ENCODE data around the gene SLC6A7.
A peak's percentile ranks its signal among the peaks of the same experiment; 100 is the strongest.

SLC6A7 gene

GRCh38 chr5:150189728-150190502 is at the start of gene SLC6A7:
SLC6A7 (plus strand) TSS chr5:150190062; CDS start chr5:150190328, 266 bp downstream.
- no peaks in the 10 kb centered on the region for H3K4me1 Mint-ChIP-seq
- DNase-seq, result no peak

DNA sequence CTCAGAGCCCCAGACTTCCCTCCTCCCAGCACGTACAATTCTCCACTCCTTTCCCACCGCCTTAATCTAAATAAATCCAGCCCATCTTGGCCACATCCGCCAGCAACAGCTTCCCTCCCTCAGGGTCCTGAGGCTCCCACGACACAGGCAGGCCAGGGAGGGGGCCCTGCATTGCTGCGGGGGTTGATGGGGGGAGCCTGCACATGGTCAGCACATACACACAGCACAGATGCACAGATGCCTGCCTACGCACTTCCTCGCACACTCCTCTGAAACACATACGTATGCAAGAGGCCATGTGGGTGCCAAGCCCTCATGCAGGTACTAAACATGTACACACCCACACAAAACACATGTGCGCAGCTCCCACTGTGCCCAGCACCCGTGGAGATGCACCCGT is 49.0 kb upstream of the SLC6A7 start:
- peaks cover 3% of the 10 kb centered on the region for H3K4me1 Mint-ChIP-seq
- CTCF ChIA-PET, result no interaction called here
- DNase-seq, result no peak
- no peak overlapping the region for H3K4me3 Mint-ChIP-seq
- H3K27ac Mint-ChIP-seq, result no peak overlapping the region
- H3K27me3 Mint-ChIP-seq, result peaks cover 4% of the 10 kb centered on the region
- no peaks in the 10 kb centered on the region for H3K9me3 Mint-ChIP-seq
- H3K36me3 Mint-ChIP-seq, result no peaks in the 10 kb centered on the region

More at GRCh38 chr5:150189728-150190502, at the start of gene SLC6A7:
- Mint-ChIP-seq H3K27me3 (peaks cover 81% of the 10 kb centered on the region), H3K36me3 (no peaks in the 10 kb centered on the region), H3K4me3 (no peak within 1 kb of the TSS), H3K27ac (no peak within 1 kb of the TSS), H3K9me3 (no peaks in the 10 kb centered on the region)
- CTCF ChIA-PET, result no interaction called here

GRCh38 chr5:150141544-150142184 is 48.2 kb upstream of the SLC6A7 start:
- no peak overlapping the region for H3K4me3 Mint-ChIP-seq
- no peaks in the 10 kb centered on the region for H3K9me3 Mint-ChIP-seq
- H3K4me1 Mint-ChIP-seq, result peaks cover 3% of the 10 kb centered on the region
- no peak for DNase-seq
- CTCF ChIA-PET, result no interaction called here
- H3K36me3 Mint-ChIP-seq, result no peaks in the 10 kb centered on the region
- H3K27me3 Mint-ChIP-seq, result peaks cover 8% of the 10 kb centered on the region
- H3K27ac Mint-ChIP-seq, result no peak overlapping the region

DNA sequence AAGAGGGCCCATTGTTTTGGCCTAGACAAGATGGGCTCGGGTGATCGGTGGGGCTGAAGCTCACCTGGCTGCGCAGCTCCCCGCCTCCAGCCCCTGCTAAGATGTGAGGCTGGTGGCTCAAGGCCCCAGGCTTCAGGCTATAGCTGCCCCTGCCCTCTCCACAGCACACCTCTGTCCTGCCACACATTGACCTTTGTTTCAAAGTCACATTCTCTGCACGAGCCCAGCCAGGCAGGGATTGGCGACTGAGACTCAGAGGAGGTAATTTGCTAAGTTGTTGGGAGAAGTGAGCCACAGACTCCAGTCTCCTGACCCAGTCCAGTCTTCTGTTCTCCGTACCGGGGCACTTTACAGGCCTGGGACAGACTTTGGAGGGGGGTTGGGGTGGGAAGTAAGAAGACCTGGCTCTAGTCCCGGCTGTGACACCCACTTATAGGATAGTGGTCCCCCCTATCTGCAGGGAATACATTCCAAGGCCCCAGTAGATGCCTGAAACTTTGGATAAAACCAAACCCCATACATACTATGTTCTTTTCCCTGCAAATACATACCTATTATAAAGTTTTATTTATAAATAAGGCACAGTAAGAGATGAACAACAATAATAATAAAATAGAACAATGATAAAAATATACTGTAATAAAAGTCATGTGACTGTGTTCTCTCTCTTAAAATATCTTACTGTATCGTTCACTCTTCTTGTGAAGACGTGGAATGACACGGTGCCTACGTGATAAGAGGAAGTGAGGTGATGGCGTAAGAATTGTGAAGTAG is 47.5 kb upstream of the SLC6A7 start:
- DNase-seq, result no peak
- Mint-ChIP-seq H3K36me3 (no peaks in the 10 kb centered on the region), H3K27me3 (peaks cover 8% of the 10 kb centered on the region), H3K4me3 (no peak overlapping the region), H3K9me3 (no peaks in the 10 kb centered on the region), H3K27ac (no peak overlapping the region), H3K4me1 (peaks cover 3% of the 10 kb centered on the region)
- CTCF ChIA-PET, result interaction anchor here (0.9 kb wide), 1 partner anchor 12 kb away, joined by 3 read pairs; no protein-coding TSS in a partner anchor

GRCh38 chr5:150142959-150143349 is 46.9 kb upstream of the SLC6A7 start:
- no peaks in the 10 kb centered on the region for H3K9me3 Mint-ChIP-seq
- no peak overlapping the region for H3K4me3 Mint-ChIP-seq
- H3K4me1 Mint-ChIP-seq, result peaks cover 3% of the 10 kb centered on the region
- no peak overlapping the region for H3K27ac Mint-ChIP-seq
- CTCF ChIA-PET, result interaction anchor here (0.9 kb wide), 1 partner anchor 11 kb away, joined by 3 read pairs; no protein-coding TSS in a partner anchor
- DNase-seq, result no peak
- H3K36me3 Mint-ChIP-seq, result no peaks in the 10 kb centered on the region
- H3K27me3 Mint-ChIP-seq, result peaks cover 8% of the 10 kb centered on the region

DNA sequence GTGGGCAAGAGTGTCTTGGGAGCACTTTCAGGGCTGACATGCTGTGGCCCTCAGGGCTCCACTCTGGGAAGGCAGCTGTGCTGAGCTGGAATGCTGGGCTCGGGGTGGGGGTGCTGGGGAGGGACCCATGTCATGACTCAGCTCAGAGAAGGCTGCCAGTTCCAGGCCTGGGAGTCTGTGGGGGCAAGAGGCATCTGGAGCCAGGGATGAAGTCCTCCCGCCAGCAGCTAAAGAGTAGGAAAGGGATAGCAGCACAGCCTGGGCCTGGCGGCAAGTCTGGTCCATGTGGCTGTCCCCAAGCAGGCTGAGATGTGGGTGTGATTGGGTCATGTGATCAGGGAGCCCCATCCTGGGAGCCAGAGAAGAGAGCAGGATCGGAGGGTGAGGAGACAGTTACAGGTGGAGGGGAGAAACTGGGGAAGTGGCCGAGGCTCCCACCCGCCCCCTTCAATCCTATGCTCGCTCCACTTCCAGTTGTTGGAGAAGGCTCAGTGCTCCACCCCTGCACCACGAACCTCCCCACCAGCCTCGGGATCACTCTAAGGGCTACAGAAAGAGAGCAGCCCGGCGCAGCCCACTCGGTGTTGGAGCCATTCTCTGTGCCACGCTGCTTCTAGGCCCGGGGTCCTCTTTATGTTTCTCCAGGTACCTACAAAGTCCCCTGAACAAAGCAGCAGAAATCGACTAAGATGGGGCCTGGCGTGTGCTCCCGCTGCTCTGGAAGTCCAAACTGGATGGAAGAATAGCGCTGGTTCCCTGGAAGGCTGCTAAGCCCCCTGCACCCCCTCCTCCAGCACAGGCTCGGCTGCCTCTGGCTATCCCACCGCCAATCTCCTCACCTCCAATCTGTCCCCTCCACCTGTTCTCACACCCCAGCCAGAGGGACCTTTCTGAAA is 46.3 kb upstream of the SLC6A7 start:
- Mint-ChIP-seq H3K9me3 (no peaks in the 10 kb centered on the region), H3K36me3 (no peaks in the 10 kb centered on the region), H3K4me1 (peaks cover 8% of the 10 kb centered on the region), H3K27ac (no peak overlapping the region), H3K4me3 (no peak overlapping the region), H3K27me3 (peaks cover 4% of the 10 kb centered on the region)
- CTCF ChIA-PET, result interaction anchor here (0.9 kb wide), 1 partner anchor 11 kb away, joined by 3 read pairs; no protein-coding TSS in a partner anchor
- DNase-seq, result no peak

- peaks cover 15% of the 10 kb centered on the region for H3K4me1 Mint-ChIP-seq
- no peak overlapping the region for H3K27ac Mint-ChIP-seq
- H3K27me3 Mint-ChIP-seq, result peaks cover 8% of the 10 kb centered on the region
- no peak overlapping the region for H3K4me3 Mint-ChIP-seq
- DNase-seq, result no peak
- CTCF ChIA-PET, result no interaction called here
- no peaks in the 10 kb centered on the region for H3K9me3 Mint-ChIP-seq
- H3K36me3 Mint-ChIP-seq, result no peaks in the 10 kb centered on the region
These were observed 45.5 kb upstream of the SLC6A7 start for GRCh38 chr5:150144246-150144801.

GRCh38 chr5:150144879-150145278 is 45.0 kb upstream of the SLC6A7 start:
- H3K4me1 Mint-ChIP-seq, result peaks cover 21% of the 10 kb centered on the region
- DNase-seq, result no peak
- no peaks in the 10 kb centered on the region for H3K36me3 Mint-ChIP-seq
- CTCF ChIA-PET, result no interaction called here
- no peak overlapping the region for H3K4me3 Mint-ChIP-seq
- H3K9me3 Mint-ChIP-seq, result no peaks in the 10 kb centered on the region
- peaks cover 8% of the 10 kb centered on the region for H3K27me3 Mint-ChIP-seq
- H3K27ac Mint-ChIP-seq, result no peak overlapping the region

DNA sequence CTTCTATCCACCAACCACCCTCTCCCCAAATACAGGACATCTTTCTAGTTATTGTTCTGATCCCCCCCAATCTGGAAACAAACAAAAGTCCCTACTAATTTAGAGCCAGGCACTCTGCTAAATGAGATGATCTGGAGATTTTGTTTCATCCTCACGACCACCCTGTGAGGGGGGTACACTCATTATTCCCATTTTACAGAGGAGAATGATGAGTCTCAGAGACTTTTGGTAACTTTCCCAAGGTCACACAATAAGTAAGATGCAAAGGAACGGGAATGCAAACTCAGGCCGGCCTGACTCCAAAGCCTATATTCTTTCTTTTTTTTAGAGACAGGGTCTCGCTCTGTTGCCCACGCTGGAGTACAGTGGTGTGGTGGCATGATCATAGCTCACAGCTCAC is 43.6 kb upstream of the SLC6A7 start:
- CTCF ChIA-PET, result no interaction called here
- H3K9me3 Mint-ChIP-seq, result no peaks in the 10 kb centered on the region
- H3K4me1 Mint-ChIP-seq, result peaks cover 32% of the 10 kb centered on the region
- no peak for DNase-seq
- peaks cover 8% of the 10 kb centered on the region for H3K27me3 Mint-ChIP-seq
- no peak overlapping the region for H3K27ac Mint-ChIP-seq
- H3K36me3 Mint-ChIP-seq, result no peaks in the 10 kb centered on the region
- no peak overlapping the region for H3K4me3 Mint-ChIP-seq

GRCh38 chr5:150146862-150147601 is 42.8 kb upstream of the SLC6A7 start:
- no peaks in the 10 kb centered on the region for H3K9me3 Mint-ChIP-seq
- H3K4me3 Mint-ChIP-seq, result no peak overlapping the region
- peaks cover 32% of the 10 kb centered on the region for H3K4me1 Mint-ChIP-seq
- no peak for DNase-seq
- no peak overlapping the region for H3K27ac Mint-ChIP-seq
- peaks cover 10% of the 10 kb centered on the region for H3K27me3 Mint-ChIP-seq
- H3K36me3 Mint-ChIP-seq, result no peaks in the 10 kb centered on the region
- CTCF ChIA-PET, result no interaction called here

- no peak for DNase-seq
- peaks cover 32% of the 10 kb centered on the region for H3K4me1 Mint-ChIP-seq
- no peaks in the 10 kb centered on the region for H3K9me3 Mint-ChIP-seq
- H3K4me3 Mint-ChIP-seq, result no peak overlapping the region
- CTCF ChIA-PET, result interaction anchor here (2.9 kb wide), 1 partner anchor 16 kb away, joined by 9 read pairs; no protein-coding TSS in a partner anchor
- H3K27ac Mint-ChIP-seq, result no peak overlapping the region
- H3K27me3 Mint-ChIP-seq, result peaks cover 16% of the 10 kb centered on the region
- no peaks in the 10 kb centered on the region for H3K36me3 Mint-ChIP-seq
These were observed 42.2 kb upstream of the SLC6A7 start for GRCh38 chr5:150147670-150148069.

DNA sequence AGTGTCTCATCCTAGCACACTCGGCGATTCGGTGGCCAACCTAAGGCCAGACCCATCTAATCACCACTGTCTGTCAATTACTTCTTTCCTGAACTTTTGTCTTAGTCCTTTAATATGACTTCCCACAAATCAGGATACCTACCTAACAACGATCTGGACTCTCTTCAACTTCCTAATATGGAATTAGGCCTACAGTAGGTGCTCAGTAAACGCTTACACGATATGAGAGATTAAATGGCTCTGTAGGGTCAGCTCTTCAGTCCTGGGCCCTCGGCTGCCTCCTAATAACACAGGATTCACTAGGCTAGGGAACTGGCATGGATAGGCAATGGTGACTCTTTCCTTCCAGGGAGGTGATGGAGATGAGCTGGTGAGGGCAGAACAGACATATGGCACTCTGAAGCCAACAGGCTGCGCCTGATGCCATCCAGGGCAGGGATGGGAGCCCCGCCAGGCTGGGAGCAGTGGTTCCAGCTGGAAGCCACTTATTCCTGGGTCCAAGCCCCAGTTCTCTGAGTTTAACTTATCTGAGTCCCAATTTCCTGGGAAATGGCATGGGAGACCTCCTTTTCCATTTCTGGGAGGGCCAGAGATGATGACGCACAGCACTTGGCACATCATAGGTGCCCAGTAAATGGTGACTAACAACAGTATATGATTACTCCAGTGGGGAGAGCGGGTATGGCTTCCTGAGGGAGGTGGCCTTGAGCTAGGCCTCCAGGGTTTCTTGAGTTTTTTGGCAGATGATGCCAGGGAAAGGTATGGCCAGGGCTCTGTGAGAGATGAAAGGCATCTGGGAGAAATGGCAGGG is 41.5 kb upstream of the SLC6A7 start:
- Mint-ChIP-seq H3K36me3 (no peaks in the 10 kb centered on the region), H3K9me3 (no peaks in the 10 kb centered on the region), H3K4me3 (no peak overlapping the region), H3K27me3 (peaks cover 22% of the 10 kb centered on the region), H3K4me1 (peaks cover 32% of the 10 kb centered on the region), H3K27ac (peak overlapping the region; percentile 92)
- no peak for DNase-seq
- CTCF ChIA-PET, result interaction anchor here (2.9 kb wide), 1 partner anchor 15 kb away, joined by 9 read pairs; no protein-coding TSS in a partner anchor
